IMR-90 (cell line): ENCODE measurements around the gene NOS1AP. TPM values are rescaled to one million over a fixed set of nuclear protein-coding genes. Genes with fewer than 3 reads are reported as not detected.

Source experiments
- ATAC-seq: fragments of 200-7000 bp; cut with Tn5 transposase; 2 replicates; pipeline ENCODE4 v1.9.1; 2020; ENCODE audit warnings: low read depth, mild to moderate bottlenecking, moderate library complexity
- BruUV-seq: library from RNA; stranded (reverse); fragments of 400-500 nt; replicated peaks from 2 replicates; lab custom pipeline; 2021; lab: Mats Ljungman, UMichigan
- CTCF ChIA-PET: fragments of 300-600 bp; formaldehyde crosslinking; extraction: SDS; loops from one replicate; lab custom pipeline; 2021; ENCODE audit warnings: antibody characterized with exemption; lab: Yijun Ruan, JAX
- POLR2A ChIA-PET: fragments of 300-600 bp; sonication (Branson Sonifier 250); formaldehyde crosslinking; loops from one replicate; lab custom pipeline; 2022; ENCODE audit warnings: antibody characterized with exemption; ENCODE audit not compliant: unreplicated experiment; lab: Charles Lee
- DNase-seq: peaks from one replicate; pipeline ENCODE4 v3.0.0; 2013
- H2AFZ ChIP-seq: replicated peaks from 2 replicates; pipeline ENCODE3; 2013; ENCODE audit warnings: low read length, mild to moderate bottlenecking; ENCODE audit not compliant: poor library complexity
- H2AK5ac ChIP-seq: 2 replicates; pipeline ENCODE4 v1.6.1; 2013; ENCODE audit warnings: low read depth, low read length, inconsistent platforms
- H2AK9ac ChIP-seq: replicated peaks from 2 replicates; pipeline ENCODE3; 2013; ENCODE audit warnings: mild to moderate bottlenecking, low read depth, low read length, moderate library complexity; ENCODE audit not compliant: poor library complexity
- H2BK120ac ChIP-seq: 2 replicates; pipeline ENCODE4 v1.6.1; 2013; ENCODE audit warnings: low read depth, low read length, inconsistent platforms
- H2BK15ac ChIP-seq: 3 replicates; pipeline ENCODE4 v1.6.1; 2013; ENCODE audit warnings: low read depth, low read length, inconsistent platforms
- H2BK20ac ChIP-seq: 2 replicates; pipeline ENCODE4 v1.6.1; 2013; ENCODE audit warnings: low read depth, mild to moderate bottlenecking, inconsistent platforms, low read length, moderate library complexity
- H2BK5ac ChIP-seq: 2 replicates; pipeline ENCODE4 v1.6.1; 2013; ENCODE audit warnings: mild to moderate bottlenecking, low read depth, low read length, inconsistent platforms; ENCODE audit not compliant: poor library complexity, severe bottlenecking
- H3K14ac ChIP-seq: replicated peaks from 2 replicates; pipeline ENCODE4 v1.6.1; 2013; ENCODE audit warnings: low read depth, low read length, inconsistent platforms
- H3K18ac ChIP-seq: 2 replicates; pipeline ENCODE4 v1.6.1; 2013; ENCODE audit warnings: low read depth, low read length, control low read depth
- H3K23ac ChIP-seq: 2 replicates; pipeline ENCODE4 v1.6.1; 2013; ENCODE audit warnings: low read depth, low read length, inconsistent platforms
- H3K27ac ChIP-seq: 2 replicates; pipeline ENCODE4 v1.5.1; 2013; ENCODE audit warnings: mild to moderate bottlenecking, control low read depth, low read length; ENCODE audit not compliant: insufficient read depth
- H3K27me3 ChIP-seq: 2 replicates; pipeline ENCODE4 v1.6.1; 2013; ENCODE audit warnings: low read length; ENCODE audit not compliant: control insufficient read depth, insufficient read depth
- H3K36me3 ChIP-seq: 2 replicates; pipeline ENCODE4 v1.6.1; 2013; ENCODE audit warnings: low read length, mixed read lengths; ENCODE audit not compliant: control insufficient read depth, insufficient read depth
- H3K4ac ChIP-seq: 2 replicates; pipeline ENCODE4 v1.6.1; 2013; ENCODE audit warnings: low read depth, low read length, inconsistent platforms
- H3K4me1 ChIP-seq: 2 replicates; pipeline ENCODE4 v1.6.1; 2013; ENCODE audit warnings: low read length, mixed read lengths; ENCODE audit not compliant: control insufficient read depth, insufficient read depth
- H3K4me2 ChIP-seq: 2 replicates; pipeline ENCODE4 v1.6.1; 2013; ENCODE audit warnings: low read depth, mild to moderate bottlenecking, control low read depth, low read length, moderate library complexity
- H3K4me3 ChIP-seq: 2 replicates; pipeline ENCODE4 v1.5.1; 2013; ENCODE audit warnings: low read depth, mild to moderate bottlenecking, control low read depth, low read length, moderate library complexity; ENCODE audit not compliant: insufficient read depth
- H3K56ac ChIP-seq: 2 replicates; pipeline ENCODE4 v1.6.1; 2013; ENCODE audit warnings: low read length, inconsistent platforms; ENCODE audit not compliant: insufficient read depth; ENCODE audit errors: extremely low read depth
- H3K79me1 ChIP-seq, 2 experiments: 2 replicates each; pipeline ENCODE4 v1.6.1; 2013; ENCODE audit warnings: low read length in 2 of 2, inconsistent platforms in 1 of 2, low read depth in 1 of 2
- H3K9ac ChIP-seq: 2 replicates; pipeline ENCODE4 v1.6.1; 2013; ENCODE audit warnings: low read depth, low read length, control low read depth
- H3K9me1 ChIP-seq: 2 replicates; pipeline ENCODE4 v1.6.1; 2013; ENCODE audit warnings: low read length, inconsistent platforms; ENCODE audit not compliant: insufficient read depth
- H3K9me3 ChIP-seq: 2 replicates; pipeline ENCODE4 v1.6.1; 2013; ENCODE audit warnings: low read length; ENCODE audit not compliant: control insufficient read depth, insufficient read depth
- H4K20me1 ChIP-seq: 2 replicates; pipeline ENCODE4 v1.6.1; 2013; ENCODE audit warnings: low read length, inconsistent platforms; ENCODE audit not compliant: insufficient read depth
- H4K5ac ChIP-seq: 2 replicates; pipeline ENCODE4 v1.6.1; 2013; ENCODE audit warnings: mild to moderate bottlenecking, low read depth, low read length, control low read depth
- H4K8ac ChIP-seq, 2 experiments: 2 replicates each; pipeline ENCODE4 v1.6.1; 2013; ENCODE audit warnings: low read depth in 2 of 2, low read length in 2 of 2, control low read depth in 1 of 2, inconsistent platforms in 1 of 2
- H4K91ac ChIP-seq: 2 replicates; pipeline ENCODE4 v1.6.1; 2013; ENCODE audit warnings: low read depth, low read length, inconsistent platforms; ENCODE audit not compliant: insufficient read depth
- CEBPB ChIP-seq: IDR thresholded peaks from 2 replicates; pipeline ENCODE4 v1.6.1; 2012; ENCODE audit warnings: low read depth, low read length, improper control_type of control experiment
- CHD1 ChIP-seq: IDR thresholded peaks from 2 replicates; pipeline ENCODE4 v1.6.1; 2012; ENCODE audit warnings: low read depth, low read length, improper control_type of control experiment
- FOS ChIP-seq: fragments of 150-350 bp; IDR thresholded peaks from 2 replicates; pipeline ENCODE4 v1.6.1; 2016; ENCODE audit warnings: low read depth, low read length
- MAFK ChIP-seq: IDR thresholded peaks from 2 replicates; pipeline ENCODE4 v1.6.1; 2012; ENCODE audit warnings: low read depth, low read length, improper control_type of control experiment
- MXI1 ChIP-seq: IDR thresholded peaks from 2 replicates; pipeline ENCODE4 v1.6.1; 2012; ENCODE audit warnings: low read depth, mild to moderate bottlenecking, low read length, moderate library complexity, borderline replicate concordance
- NFE2L2 ChIP-seq: fragments of 150-350 bp; IDR thresholded peaks from 2 replicates; pipeline ENCODE4 v1.6.1; 2016; ENCODE audit warnings: low read depth, mild to moderate bottlenecking, low read length
- RAD21 ChIP-seq: IDR thresholded peaks from 2 replicates; pipeline ENCODE4 v1.6.1; 2012; ENCODE audit warnings: low read length, improper control_type of control experiment
- RFX5 ChIP-seq: IDR thresholded peaks from 2 replicates; pipeline ENCODE4 v1.8.0; 2012; ENCODE audit warnings: low read depth, mild to moderate bottlenecking, low read length, moderate library complexity
- SMC3 ChIP-seq: fragments of 150-350 bp; IDR thresholded peaks from 2 replicates; pipeline ENCODE4 v1.6.1; 2016; ENCODE audit warnings: low read depth, mild to moderate bottlenecking, antibody characterized with exemption, low read length, moderate library complexity
- WGBS, 2 experiments: methylation state at CpG; one replicate each; pipeline versions ENCODE4 v1.1.5 to v1.1.7; 2013; ENCODE audit warnings: missing lambda C conversion rate in 2 of 2; ENCODE audit not compliant: insufficient read length in 1 of 2; ENCODE audit errors: extremely low coverage in 2 of 2; 5-methylcytosine and 5-hydroxymethylcytosine counted together
- dilution Hi-C: fragments of 300-500 bp; cut with HindIII; formaldehyde crosslinking; loops from one replicate; pipeline ENCODE4 v1.14.3; 2018; ENCODE audit warnings: low sequenced_read_pairs; ENCODE audit not compliant: unreplicated experiment
- in situ Hi-C: fragments of 300-500 bp; cut with MboI; formaldehyde crosslinking; loops from 3 replicates; pipeline ENCODE4 v1.14.3; 2019; ENCODE audit warnings: low sequenced_read_pairs, inconsistent platforms, mixed read lengths
- intact Hi-C: fragments of 100-400 bp; cut with micrococcal nuclease; formaldehyde crosslinking; loops from 2 replicates; pipeline ENCODE4 v1.10.0; 2022
- polyA plus RNA-seq, 3 experiments: library from polyadenylated mRNA; depleted of rRNA; stranded (reverse); fragments of >200 nt; gene quantifications; 2 replicates each; pipeline ENCODE4 v1.2.3, GENCODE V29; 2012; ENCODE audit warnings: low replicate concordance in 1 of 3
- total RNA-seq: library from RNA; depleted of rRNA; stranded (reverse); fragments of >200 nt; gene quantifications from 2 replicates; pipeline ENCODE4 v1.2.3, GENCODE V29; 2012
- TF ChIP-seq, protein P1 (sequence below): fragments of 150-350 bp; IDR thresholded peaks from 2 replicates; pipeline ENCODE4 v1.6.1; 2017; ENCODE audit warnings: mild to moderate bottlenecking, antibody characterized with exemption, low read length, low read depth
- TF ChIP-seq, protein P2 (sequence below): fragments of 150-350 bp; IDR thresholded peaks from 2 replicates; pipeline ENCODE4 v1.6.1; 2016; ENCODE audit warnings: low read depth, mild to moderate bottlenecking, low read length, moderate library complexity, borderline replicate concordance
- TF ChIP-seq, protein P3 (sequence below): conservative IDR thresholded peaks from 2 replicates; pipeline ENCODE4 v1.5.1; 2012; ENCODE audit warnings: mild to moderate bottlenecking, low read depth, low read length, improper control_type of control experiment

NOS1AP gene
- total and polyA plus RNA-seq, 2 of the 4 experiments (the other 2 are of a cell fraction), result 0.18 to 0.19 TPM

DNA sequence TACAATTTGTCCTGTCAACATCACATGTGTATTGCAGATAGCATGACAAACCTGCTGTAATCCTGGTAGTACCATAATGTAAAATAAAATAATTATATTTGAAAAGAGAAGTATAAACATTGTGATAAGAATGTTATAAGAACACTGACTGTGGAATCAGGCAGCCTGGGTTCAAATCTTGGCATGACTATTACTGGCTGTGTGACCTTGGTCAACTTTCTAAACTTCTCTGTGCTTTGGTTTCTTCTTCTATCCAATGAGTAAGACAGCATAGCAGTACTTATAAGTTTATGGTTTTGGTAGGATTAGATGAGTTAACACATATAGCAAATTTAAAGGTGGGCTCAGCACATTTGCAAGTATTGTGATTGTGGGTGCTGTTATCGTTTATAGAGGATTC, 147.1 kb downstream of the NOS1AP start:
- Histone ChIP-seq H4K20me1 (no peaks in the 10 kb centered on the region), H3K79me1 (no peaks in the 10 kb centered on the region), H3K23ac (no peak overlapping the region), H2AFZ (no peak overlapping the region), H3K9me3 (no peaks in the 10 kb centered on the region), H3K56ac (no peak overlapping the region), H3K14ac (no peak overlapping the region), H3K36me3 (no peaks in the 10 kb centered on the region), H3K4me2 (no peak overlapping the region), H2BK20ac (no peak overlapping the region), H3K9me1 (no peaks in the 10 kb centered on the region), H2BK120ac (no peak overlapping the region), H3K18ac (no peak overlapping the region), H2AK9ac (no peak overlapping the region), H2BK5ac (no peak overlapping the region), H3K4me3 (no peak overlapping the region), H4K8ac (no peak overlapping the region), H4K5ac (no peak overlapping the region), H3K4me1 (no peaks in the 10 kb centered on the region), H3K27me3 (peaks cover 6% of the 10 kb centered on the region), H4K91ac (no peak overlapping the region), H2BK15ac (no peak overlapping the region), H2AK5ac (no peak overlapping the region), H3K9ac (no peak overlapping the region), H3K27ac (no peak overlapping the region), H3K4ac (no peak overlapping the region)
- intact Hi-C loops, result no loop called here
- ChIA-PET POLR2A (no interaction called here), CTCF (no interaction called here)
- TF ChIP-seq MXI1 (no peak), CHD1 (no peak), RAD21 (no peak), CEBPB (no peak), SMC3 (no peak), FOS (no peak), RFX5 (no peak), NFE2L2 (no peak), MAFK (no peak)
- TF ChIP-seq, protein P1, sequence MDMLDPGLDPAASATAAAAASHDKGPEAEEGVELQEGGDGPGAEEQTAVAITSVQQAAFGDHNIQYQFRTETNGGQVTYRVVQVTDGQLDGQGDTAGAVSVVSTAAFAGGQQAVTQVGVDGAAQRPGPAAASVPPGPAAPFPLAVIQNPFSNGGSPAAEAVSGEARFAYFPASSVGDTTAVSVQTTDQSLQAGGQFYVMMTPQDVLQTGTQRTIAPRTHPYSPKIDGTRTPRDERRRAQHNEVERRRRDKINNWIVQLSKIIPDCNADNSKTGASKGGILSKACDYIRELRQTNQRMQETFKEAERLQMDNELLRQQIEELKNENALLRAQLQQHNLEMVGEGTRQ, result no peak
- TF ChIP-seq, protein P2, sequence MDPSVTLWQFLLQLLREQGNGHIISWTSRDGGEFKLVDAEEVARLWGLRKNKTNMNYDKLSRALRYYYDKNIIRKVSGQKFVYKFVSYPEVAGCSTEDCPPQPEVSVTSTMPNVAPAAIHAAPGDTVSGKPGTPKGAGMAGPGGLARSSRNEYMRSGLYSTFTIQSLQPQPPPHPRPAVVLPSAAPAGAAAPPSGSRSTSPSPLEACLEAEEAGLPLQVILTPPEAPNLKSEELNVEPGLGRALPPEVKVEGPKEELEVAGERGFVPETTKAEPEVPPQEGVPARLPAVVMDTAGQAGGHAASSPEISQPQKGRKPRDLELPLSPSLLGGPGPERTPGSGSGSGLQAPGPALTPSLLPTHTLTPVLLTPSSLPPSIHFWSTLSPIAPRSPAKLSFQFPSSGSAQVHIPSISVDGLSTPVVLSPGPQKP, result no peak
- TF ChIP-seq, protein P3, sequence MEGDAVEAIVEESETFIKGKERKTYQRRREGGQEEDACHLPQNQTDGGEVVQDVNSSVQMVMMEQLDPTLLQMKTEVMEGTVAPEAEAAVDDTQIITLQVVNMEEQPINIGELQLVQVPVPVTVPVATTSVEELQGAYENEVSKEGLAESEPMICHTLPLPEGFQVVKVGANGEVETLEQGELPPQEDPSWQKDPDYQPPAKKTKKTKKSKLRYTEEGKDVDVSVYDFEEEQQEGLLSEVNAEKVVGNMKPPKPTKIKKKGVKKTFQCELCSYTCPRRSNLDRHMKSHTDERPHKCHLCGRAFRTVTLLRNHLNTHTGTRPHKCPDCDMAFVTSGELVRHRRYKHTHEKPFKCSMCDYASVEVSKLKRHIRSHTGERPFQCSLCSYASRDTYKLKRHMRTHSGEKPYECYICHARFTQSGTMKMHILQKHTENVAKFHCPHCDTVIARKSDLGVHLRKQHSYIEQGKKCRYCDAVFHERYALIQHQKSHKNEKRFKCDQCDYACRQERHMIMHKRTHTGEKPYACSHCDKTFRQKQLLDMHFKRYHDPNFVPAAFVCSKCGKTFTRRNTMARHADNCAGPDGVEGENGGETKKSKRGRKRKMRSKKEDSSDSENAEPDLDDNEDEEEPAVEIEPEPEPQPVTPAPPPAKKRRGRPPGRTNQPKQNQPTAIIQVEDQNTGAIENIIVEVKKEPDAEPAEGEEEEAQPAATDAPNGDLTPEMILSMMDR, result no peak
- no CpG with 5 or more reads among the region's 1 CpG for WGBS, 2 experiments
- dilution Hi-C loops, result no loop called here
- in situ Hi-C loops, result no loop called here
- ATAC-seq (no peak), DNase-seq (no peak)
- BruUV-seq, result no TSS peak
